RWPE1 (cell line): Measurements from ENCODE around the gene IL22.

Experiments used
- CTCF ChIA-PET: fragments of 350-600 bp; sonication (Branson Sonifier 250); formaldehyde crosslinking; extraction: SDS; loops from one replicate; lab custom pipeline; 2021; lab: Yijun Ruan, JAX
- POLR2A ChIA-PET: fragments of 400-600 bp; formaldehyde crosslinking; extraction: SDS; loops from one replicate; lab custom pipeline; 2020; ENCODE audit warnings: antibody characterized with exemption; ENCODE audit not compliant: low non-redundant PET; lab: Yijun Ruan, JAX
- DNase-seq: peaks from one replicate; pipeline ENCODE4 v3.0.0; 2012; ENCODE audit warnings: low spot score
- H3K27ac ChIP-seq: fragments of 450-650 bp; 2 replicates; pipeline ENCODE4 v1.5.1; 2017
- CTCF ChIP-seq: fragments of 450-650 bp; conservative IDR thresholded peaks from 2 replicates; pipeline ENCODE4 v1.5.1; 2017; ENCODE audit warnings: low read depth, mild to moderate bottlenecking

IL22 gene

GRCh38 chr12:68290126-68290525, 36.7 kb upstream of the IL22 start:
- DNase-seq: no peak
- POLR2A ChIA-PET: no interaction called here

GRCh38 chr12:68287106-68287505, 33.7 kb upstream of the IL22 start:
- CTCF ChIA-PET: no interaction called here
- POLR2A ChIA-PET: no interaction called here
- H3K27ac ChIP-seq: no peak overlapping the region
- TF ChIP-seq CTCF: no peak
- DNase-seq: no peak

More at GRCh38 chr12:68290126-68290525, 36.7 kb upstream of the IL22 start:
- TF ChIP-seq CTCF: no peak
- H3K27ac ChIP-seq: no peak overlapping the region
- CTCF ChIA-PET: interaction anchor here (0.7 kb wide), 1 partner anchor 67 kb away, joined by 4 read pairs; no protein-coding TSS in a partner anchor

- no peak overlapping the region for H3K27ac ChIP-seq
- TF ChIP-seq CTCF: no peak
- DNase-seq: no peak
- ChIA-PET POLR2A (no interaction called here), CTCF (interaction anchor here (0.6 kb wide), 1 partner anchor 26 kb away, joined by 3 read pairs; no protein-coding TSS in a partner anchor)
These were observed 33.0 kb upstream of the IL22 start for GRCh38 chr12:68286396-68286795.

- no peak overlapping the region for H3K27ac ChIP-seq
- no peak for TF ChIP-seq CTCF
- CTCF ChIA-PET: interaction anchor here (0.7 kb wide), 1 partner anchor 36 kb away, joined by 3 read pairs; no protein-coding TSS in a partner anchor
- DNase-seq: no peak
- POLR2A ChIA-PET: no interaction called here
These were observed 32.1 kb upstream of the IL22 start for GRCh38 chr12:68285541-68285940.

- no peak for TF ChIP-seq CTCF
- H3K27ac ChIP-seq: no peak overlapping the region
- no peak for DNase-seq
- CTCF ChIA-PET: interaction anchor here (0.6 kb wide), 1 partner anchor 892 kb away, joined by 4 read pairs; no protein-coding TSS in a partner anchor
- POLR2A ChIA-PET: no interaction called here
These were observed 28.1 kb upstream of the IL22 start for GRCh38 chr12:68281322-68282077.

- CTCF ChIA-PET: no interaction called here
- TF ChIP-seq CTCF: no peak
- no peak for DNase-seq
- no peak overlapping the region for H3K27ac ChIP-seq
- POLR2A ChIA-PET: no interaction called here
These were observed 26.8 kb upstream of the IL22 start for GRCh38 chr12:68280240-68280639.
